Stimulated activated CD4-positive, alpha-beta T cell treated with anti-CD3 and anti-CD28 coated beads, Interleukin-2, amount 100 ng/mL, for 24 hours (primary cell): ENCODE results near the gene PHLDA1.
"Not testable (repeated sequence)": the region's sequence is repeated elsewhere in the genome, so short reads cannot be mapped to it uniquely, and the experiment has no call there.

Source experiments
- DNase-seq, 2 donors: peaks; one replicate each; pipeline ENCODE4 v3.0.0-alpha.2; 2020

Gene PHLDA1

GRCh38 chr12:75984577-75985182 is 46.9 kb downstream of the PHLDA1 start:
- DNase-seq, result no peak

DNA sequence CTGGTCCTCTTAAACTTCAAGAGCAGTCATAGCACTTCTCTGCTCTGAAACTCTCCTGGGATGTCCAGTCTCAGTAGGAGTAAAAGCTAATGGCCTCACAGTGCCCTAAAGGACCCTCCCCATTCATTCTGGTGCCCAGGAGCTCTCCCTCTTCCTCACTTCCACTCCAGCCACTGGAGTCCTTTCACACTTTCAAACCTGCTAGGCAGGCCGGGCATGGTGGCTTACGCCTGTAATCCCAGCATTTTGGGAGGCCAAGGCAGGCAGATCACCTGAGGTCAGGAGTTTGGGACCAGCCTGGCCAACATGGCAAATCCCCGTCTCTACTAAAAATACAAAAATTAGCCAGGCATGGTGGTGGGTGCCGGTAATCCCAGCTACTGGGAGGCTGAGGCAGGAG is 47.7 kb downstream of the PHLDA1 start:
- DNase-seq, result not testable (repeated sequence)

- DNase-seq, result no peak
Observed at GRCh38 chr12:75982979-75983660, 48.5 kb downstream of the PHLDA1 start.

- no peak for DNase-seq
Observed at GRCh38 chr12:75982169-75982564, 49.4 kb downstream of the PHLDA1 start.

- DNase-seq, result no peak
Observed at GRCh38 chr12:75981247-75982168, 50.1 kb downstream of the PHLDA1 start.

DNA sequence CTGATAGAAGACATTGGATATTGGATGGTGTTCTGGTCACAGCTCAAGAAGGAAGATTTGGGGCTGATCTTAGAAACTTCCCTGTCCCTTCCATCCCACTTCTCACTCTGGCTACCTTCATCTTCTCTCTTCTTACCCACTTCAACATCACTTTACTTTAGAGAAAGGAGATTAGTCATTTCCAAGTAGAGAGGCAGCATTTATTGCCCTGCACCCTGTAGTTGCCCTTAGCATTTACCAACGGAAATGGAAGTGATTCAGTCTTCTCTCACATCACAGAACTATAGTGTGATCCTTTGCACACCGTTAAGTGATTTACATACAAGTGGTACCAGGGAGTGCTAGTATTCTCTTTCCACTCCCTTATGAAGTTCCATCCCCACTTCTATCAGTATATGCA is 52.4 kb downstream of the PHLDA1 start:
- peak in 1 of 2 donors; percentile 33 for DNase-seq

DNA sequence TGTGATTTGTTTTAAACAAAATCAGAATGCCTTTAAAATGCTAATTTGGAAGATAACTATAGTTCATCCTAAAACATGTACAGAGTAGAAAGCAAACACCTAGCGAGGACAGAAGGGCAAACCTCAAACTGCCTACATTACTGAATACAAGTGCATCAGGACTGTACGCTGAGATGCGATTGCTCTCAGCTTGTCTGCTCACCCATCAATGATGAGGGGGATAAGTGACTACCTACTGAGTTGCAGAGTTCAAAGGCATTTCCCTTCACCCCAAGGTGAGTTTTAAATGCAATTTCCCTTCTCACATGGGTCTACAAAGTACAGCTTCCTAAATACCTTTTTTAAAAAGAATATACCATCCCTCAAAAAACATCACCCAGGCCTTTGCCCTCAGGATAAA is 52.9 kb downstream of the PHLDA1 start:
- DNase-seq, result no peak

DNA sequence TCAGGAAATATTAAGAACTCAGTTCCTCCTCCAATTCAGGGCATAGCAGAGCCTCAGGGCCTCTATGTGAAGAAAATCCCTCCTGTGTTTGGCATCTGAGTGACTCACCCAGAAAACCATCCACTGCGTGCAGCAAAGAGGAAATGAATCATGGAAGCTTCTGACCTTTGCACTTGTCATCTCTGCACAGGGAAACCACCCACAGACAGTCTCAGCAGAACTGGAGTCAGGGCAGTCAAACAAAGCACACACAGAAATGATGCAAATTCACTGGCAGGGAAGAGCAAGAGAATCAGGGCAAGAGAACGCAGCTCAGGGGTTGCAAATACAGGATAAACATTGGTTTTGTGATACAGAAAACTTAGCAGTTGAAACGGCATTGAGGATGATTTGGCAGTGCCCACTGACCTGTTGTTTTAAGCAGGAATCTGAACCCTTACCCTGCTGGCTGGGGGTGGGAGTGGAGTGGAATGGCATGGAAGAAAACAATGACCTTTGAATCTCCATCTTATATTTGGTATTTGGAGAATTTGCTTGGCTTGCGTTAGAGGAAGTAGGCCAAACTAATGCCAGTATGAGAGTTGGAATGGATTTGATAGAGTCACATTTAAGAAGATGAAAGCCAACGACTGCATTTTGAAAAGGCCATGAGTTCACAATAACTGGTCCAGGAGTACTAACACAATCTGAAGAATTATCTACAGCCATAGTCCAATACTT is 53.5 kb downstream of the PHLDA1 start:
- peak; percentile 65 to 77 for DNase-seq

GRCh38 chr12:75977590-75977951 is 54.0 kb downstream of the PHLDA1 start:
- DNase-seq, result no peak

GRCh38 chr12:75976913-75977312 is 54.7 kb downstream of the PHLDA1 start:
- no peak for DNase-seq

- no peak for DNase-seq
Observed at GRCh38 chr12:75976113-75976512, 55.5 kb downstream of the PHLDA1 start.

DNA sequence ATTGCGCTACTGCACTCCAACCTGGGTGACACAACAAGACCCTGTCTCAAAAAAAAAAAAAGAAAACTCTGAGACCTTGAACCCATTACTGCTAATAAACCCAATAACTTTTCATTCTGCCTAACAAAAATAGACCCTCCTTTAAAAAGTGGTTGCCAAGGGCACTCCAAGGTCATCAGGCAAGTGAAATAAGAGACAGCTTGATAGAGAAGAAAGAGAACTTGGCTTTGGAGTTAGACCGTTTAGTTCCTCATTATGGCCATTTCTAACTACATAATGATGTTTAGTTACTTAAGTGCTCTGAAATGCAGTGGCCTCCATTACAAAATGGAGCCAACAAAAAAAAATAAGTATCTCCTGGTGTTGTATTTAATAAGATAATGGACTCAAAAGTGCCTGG is 55.9 kb downstream of the PHLDA1 start:
- DNase-seq, result no peak
